Measurements from ENCODE around the gene CTSE.

The CTSE gene

GRCh38 chr1:205967554-205968335 lies 56.0 kb downstream of the CTSE start:
- DNase-seq, result no peak

GRCh38 chr1:205965036-205965884 lies 58.4 kb downstream of the CTSE start:
- DNase-seq, result no peak

- peak; percentile 85 for DNase-seq
Observed at GRCh38 chr1:205963352-205964155, 60.1 kb downstream of the CTSE start.

- DNase-seq, result no peak
Observed at GRCh38 chr1:205962821-205963221, 60.9 kb downstream of the CTSE start.

GRCh38 chr1:205961991-205962820 lies 61.5 kb downstream of the CTSE start:
- peak; percentile 32 for DNase-seq

GRCh38 chr1:205961405-205961804 lies 62.3 kb downstream of the CTSE start:
- peak; percentile 84 for DNase-seq

GRCh38 chr1:205959789-205960188 lies 63.9 kb downstream of the CTSE start:
- no peak for DNase-seq

Data from suppressor macrophage treated with lipopolysaccharide for 4 hours (primary cell).